ENCODE data around the gene SRSF12.

Gene SRSF12

DNA sequence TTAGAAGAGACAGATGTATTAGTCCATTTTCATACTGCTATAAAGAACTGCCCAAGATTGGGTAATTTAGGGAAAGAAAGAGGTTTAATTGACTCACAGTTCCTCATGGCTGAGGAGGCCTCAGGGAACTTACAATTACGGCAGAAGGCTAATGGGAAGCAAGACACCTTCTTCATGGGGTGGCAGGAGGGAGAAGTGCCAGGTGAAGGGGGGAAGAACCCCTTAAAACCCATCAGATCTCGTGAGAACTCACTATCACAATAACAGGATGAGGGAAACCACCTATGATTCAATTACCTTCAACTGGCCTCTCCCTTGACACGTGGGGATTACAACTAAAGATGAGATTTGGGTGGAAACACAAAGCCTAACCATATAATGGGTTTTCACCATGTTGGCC lies 66.2 kb downstream of the SRSF12 start:
- TF ChIP-seq, protein P1, sequence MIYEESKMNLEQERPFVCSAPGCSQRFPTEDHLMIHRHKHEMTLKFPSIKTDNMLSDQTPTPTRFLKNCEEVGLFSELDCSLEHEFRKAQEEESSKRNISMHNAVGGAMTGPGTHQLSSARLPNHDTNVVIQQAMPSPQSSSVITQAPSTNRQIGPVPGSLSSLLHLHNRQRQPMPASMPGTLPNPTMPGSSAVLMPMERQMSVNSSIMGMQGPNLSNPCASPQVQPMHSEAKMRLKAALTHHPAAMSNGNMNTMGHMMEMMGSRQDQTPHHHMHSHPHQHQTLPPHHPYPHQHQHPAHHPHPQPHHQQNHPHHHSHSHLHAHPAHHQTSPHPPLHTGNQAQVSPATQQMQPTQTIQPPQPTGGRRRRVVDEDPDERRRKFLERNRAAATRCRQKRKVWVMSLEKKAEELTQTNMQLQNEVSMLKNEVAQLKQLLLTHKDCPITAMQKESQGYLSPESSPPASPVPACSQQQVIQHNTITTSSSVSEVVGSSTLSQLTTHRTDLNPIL (CRISPR knock-in tag; IDR thresholded peaks at IDR 0.05; ENCODE audit: low read depth) = no peak
- TF ChIP-seq, protein P2, sequence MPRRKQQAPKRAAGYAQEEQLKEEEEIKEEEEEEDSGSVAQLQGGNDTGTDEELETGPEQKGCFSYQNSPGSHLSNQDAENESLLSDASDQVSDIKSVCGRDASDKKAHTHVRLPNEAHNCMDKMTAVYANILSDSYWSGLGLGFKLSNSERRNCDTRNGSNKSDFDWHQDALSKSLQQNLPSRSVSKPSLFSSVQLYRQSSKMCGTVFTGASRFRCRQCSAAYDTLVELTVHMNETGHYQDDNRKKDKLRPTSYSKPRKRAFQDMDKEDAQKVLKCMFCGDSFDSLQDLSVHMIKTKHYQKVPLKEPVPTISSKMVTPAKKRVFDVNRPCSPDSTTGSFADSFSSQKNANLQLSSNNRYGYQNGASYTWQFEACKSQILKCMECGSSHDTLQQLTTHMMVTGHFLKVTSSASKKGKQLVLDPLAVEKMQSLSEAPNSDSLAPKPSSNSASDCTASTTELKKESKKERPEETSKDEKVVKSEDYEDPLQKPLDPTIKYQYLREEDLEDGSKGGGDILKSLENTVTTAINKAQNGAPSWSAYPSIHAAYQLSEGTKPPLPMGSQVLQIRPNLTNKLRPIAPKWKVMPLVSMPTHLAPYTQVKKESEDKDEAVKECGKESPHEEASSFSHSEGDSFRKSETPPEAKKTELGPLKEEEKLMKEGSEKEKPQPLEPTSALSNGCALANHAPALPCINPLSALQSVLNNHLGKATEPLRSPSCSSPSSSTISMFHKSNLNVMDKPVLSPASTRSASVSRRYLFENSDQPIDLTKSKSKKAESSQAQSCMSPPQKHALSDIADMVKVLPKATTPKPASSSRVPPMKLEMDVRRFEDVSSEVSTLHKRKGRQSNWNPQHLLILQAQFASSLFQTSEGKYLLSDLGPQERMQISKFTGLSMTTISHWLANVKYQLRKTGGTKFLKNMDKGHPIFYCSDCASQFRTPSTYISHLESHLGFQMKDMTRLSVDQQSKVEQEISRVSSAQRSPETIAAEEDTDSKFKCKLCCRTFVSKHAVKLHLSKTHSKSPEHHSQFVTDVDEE (CRISPR knock-in tag; IDR thresholded peaks at IDR 0.05) = no peak
- no peak for TF ChIP-seq ZNF565 (CRISPR knock-in tag; conservative IDR thresholded peaks at IDR 0.05; ENCODE audit: low read depth)
- TF ChIP-seq ZNF8 (CRISPR knock-in tag; IDR thresholded peaks at IDR 0.05) = no peak
- TF ChIP-seq SNAI2 (CRISPR knock-in tag; IDR thresholded peaks at IDR 0.05) = no peak
- ATAC-seq = no peak

DNA sequence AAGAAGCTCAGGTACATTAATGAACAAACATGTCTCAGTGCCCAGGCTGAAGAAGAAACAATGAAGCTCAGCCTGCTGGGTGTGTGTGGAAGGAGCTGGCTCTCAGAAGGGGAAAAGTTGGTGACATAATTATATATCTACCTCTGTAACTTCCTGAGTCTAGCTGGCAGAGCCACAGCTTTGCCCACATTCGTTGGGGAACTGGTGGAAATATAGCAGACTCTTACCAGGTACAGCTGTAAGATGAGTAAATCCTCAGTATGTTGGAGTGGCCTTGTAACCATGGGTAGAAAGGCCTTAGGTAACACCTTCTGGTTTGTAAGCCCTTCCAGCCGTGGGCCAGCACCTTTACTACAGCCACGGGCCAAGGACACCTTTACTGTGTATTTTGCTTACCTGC lies 67.2 kb downstream of the SRSF12 start:
- TF ChIP-seq, protein P2 (CRISPR knock-in tag; IDR thresholded peaks at IDR 0.05) = no peak
- TF ChIP-seq RARB (CRISPR knock-in tag; IDR thresholded peaks at IDR 0.05) (no peak), ZNF8 (CRISPR knock-in tag; IDR thresholded peaks at IDR 0.05) (no peak), ZFP3 (CRISPR knock-in tag; IDR thresholded peaks at IDR 0.05) (no peak), ZNF565 (CRISPR knock-in tag; conservative IDR thresholded peaks at IDR 0.05; ENCODE audit: low read depth) (no peak), TCF4 (CRISPR knock-in tag; IDR thresholded peaks at IDR 0.05; ENCODE audit: borderline replicate concordance) (no peak), ESRRG (CRISPR knock-in tag; IDR thresholded peaks at IDR 0.05) (no peak), ISL1 (CRISPR knock-in tag; IDR thresholded peaks at IDR 0.05) (no peak), SNAI2 (CRISPR knock-in tag; IDR thresholded peaks at IDR 0.05) (no peak), ZNF70 (CRISPR knock-in tag; IDR thresholded peaks at IDR 0.05) (no peak), TOX (CRISPR knock-in tag; IDR thresholded peaks at IDR 0.05; ENCODE audit: borderline replicate concordance) (no peak), PPARA (CRISPR knock-in tag; IDR thresholded peaks at IDR 0.05; ENCODE audit: borderline replicate concordance) (no peak)
- TF ChIP-seq, protein P3, sequence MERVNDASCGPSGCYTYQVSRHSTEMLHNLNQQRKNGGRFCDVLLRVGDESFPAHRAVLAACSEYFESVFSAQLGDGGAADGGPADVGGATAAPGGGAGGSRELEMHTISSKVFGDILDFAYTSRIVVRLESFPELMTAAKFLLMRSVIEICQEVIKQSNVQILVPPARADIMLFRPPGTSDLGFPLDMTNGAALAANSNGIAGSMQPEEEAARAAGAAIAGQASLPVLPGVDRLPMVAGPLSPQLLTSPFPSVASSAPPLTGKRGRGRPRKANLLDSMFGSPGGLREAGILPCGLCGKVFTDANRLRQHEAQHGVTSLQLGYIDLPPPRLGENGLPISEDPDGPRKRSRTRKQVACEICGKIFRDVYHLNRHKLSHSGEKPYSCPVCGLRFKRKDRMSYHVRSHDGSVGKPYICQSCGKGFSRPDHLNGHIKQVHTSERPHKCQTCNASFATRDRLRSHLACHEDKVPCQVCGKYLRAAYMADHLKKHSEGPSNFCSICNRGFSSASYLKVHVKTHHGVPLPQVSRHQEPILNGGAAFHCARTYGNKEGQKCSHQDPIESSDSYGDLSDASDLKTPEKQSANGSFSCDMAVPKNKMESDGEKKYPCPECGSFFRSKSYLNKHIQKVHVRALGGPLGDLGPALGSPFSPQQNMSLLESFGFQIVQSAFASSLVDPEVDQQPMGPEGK (CRISPR knock-in tag; IDR thresholded peaks at IDR 0.05; ENCODE audit: borderline replicate concordance) = no peak
- TF ChIP-seq, protein P1 (CRISPR knock-in tag; IDR thresholded peaks at IDR 0.05; ENCODE audit: low read depth) = no peak
- TF ChIP-seq, protein P4, sequence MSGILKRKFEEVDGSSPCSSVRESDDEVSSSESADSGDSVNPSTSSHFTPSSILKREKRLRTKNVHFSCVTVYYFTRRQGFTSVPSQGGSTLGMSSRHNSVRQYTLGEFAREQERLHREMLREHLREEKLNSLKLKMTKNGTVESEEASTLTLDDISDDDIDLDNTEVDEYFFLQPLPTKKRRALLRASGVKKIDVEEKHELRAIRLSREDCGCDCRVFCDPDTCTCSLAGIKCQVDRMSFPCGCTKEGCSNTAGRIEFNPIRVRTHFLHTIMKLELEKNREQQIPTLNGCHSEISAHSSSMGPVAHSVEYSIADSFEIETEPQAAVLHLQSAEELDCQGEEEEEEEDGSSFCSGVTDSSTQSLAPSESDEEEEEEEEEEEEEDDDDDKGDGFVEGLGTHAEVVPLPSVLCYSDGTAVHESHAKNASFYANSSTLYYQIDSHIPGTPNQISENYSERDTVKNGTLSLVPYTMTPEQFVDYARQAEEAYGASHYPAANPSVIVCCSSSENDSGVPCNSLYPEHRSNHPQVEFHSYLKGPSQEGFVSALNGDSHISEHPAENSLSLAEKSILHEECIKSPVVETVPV (CRISPR knock-in tag; IDR thresholded peaks at IDR 0.05) = no peak
- TF ChIP-seq, protein P5, sequence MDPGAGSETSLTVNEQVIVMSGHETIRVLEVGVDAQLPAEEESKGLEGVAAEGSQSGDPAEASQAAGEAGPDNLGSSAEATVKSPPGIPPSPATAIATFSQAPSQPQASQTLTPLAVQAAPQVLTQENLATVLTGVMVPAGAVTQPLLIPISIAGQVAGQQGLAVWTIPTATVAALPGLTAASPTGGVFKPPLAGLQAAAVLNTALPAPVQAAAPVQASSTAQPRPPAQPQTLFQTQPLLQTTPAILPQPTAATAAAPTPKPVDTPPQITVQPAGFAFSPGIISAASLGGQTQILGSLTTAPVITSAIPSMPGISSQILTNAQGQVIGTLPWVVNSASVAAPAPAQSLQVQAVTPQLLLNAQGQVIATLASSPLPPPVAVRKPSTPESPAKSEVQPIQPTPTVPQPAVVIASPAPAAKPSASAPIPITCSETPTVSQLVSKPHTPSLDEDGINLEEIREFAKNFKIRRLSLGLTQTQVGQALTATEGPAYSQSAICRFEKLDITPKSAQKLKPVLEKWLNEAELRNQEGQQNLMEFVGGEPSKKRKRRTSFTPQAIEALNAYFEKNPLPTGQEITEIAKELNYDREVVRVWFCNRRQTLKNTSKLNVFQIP (CRISPR knock-in tag; IDR thresholded peaks at IDR 0.05; ENCODE audit: borderline replicate concordance, low read depth) = no peak
- ATAC-seq = no peak

All from SK-N-SH treated with all-trans-retinoic acid at 6 μM for 48 hours (cell line).